Endothelial cell (in vitro differentiated cells): ENCODE results near the gene LRFN3. TPM values are rescaled to one million over a fixed set of nuclear protein-coding genes. Genes with fewer than 3 reads are reported as not detected.

Experiments
- DNase-seq: peaks from one replicate; pipeline ENCODE4 v3.0.0; 2021; ENCODE audit warnings: low spot score
- H3K27ac Mint-ChIP-seq: one replicate; pipeline ENCODE4 v1.8.0; 2021; ENCODE audit warnings: mixed read lengths, inconsistent platforms; ENCODE audit not compliant: unreplicated experiment
- H3K27me3 Mint-ChIP-seq: one replicate; pipeline ENCODE4 v1.8.0; 2021; ENCODE audit warnings: mild to moderate bottlenecking, moderate library complexity, mixed read lengths, inconsistent platforms; ENCODE audit not compliant: unreplicated experiment
- H3K36me3 Mint-ChIP-seq: one replicate; pipeline ENCODE4 v1.8.0; 2021; ENCODE audit warnings: mild to moderate bottlenecking, low read depth, mixed read lengths, inconsistent platforms; ENCODE audit not compliant: unreplicated experiment
- H3K4me1 Mint-ChIP-seq: one replicate; pipeline ENCODE4 v1.8.0; 2021; ENCODE audit warnings: mild to moderate bottlenecking, mixed read lengths, inconsistent platforms; ENCODE audit not compliant: unreplicated experiment
- H3K4me3 Mint-ChIP-seq: one replicate; pipeline ENCODE4 v1.8.0; 2021; ENCODE audit warnings: mild to moderate bottlenecking, mixed read lengths, inconsistent platforms; ENCODE audit not compliant: unreplicated experiment
- H3K9me3 Mint-ChIP-seq: one replicate; pipeline ENCODE4 v1.8.0; 2021; ENCODE audit warnings: mixed read lengths, inconsistent platforms; ENCODE audit not compliant: unreplicated experiment
- CTCF ChIP-seq: fragments of 200-600 bp; sonication (generic); IDR thresholded peaks from one replicate; pipeline ENCODE4 v1.5.0; 2021; ENCODE audit warnings: antibody characterized with exemption; ENCODE audit not compliant: unreplicated experiment
- total RNA-seq: library from RNA; stranded (reverse); fragmentation: NEBNext Ultra II Directional; extraction: Animal tissue kit (Norgen Biotek cat#: 25700); gene quantifications from one replicate; pipeline ENCODE4 v1.2.1, GENCODE V29; 2021; ENCODE audit not compliant: unreplicated experiment

LRFN3 gene
- total RNA-seq, 1 donor from 2014 or later, result 53.4 TPM

- Mint-ChIP-seq H3K27me3 (peaks cover 3% of the 10 kb centered on the region), H3K9me3 (no peaks in the 10 kb centered on the region), H3K4me1 (peaks cover 2% of the 10 kb centered on the region), H3K4me3 (no peak overlapping the region), H3K27ac (no peak overlapping the region), H3K36me3 (no peaks in the 10 kb centered on the region)
- TF ChIP-seq CTCF, result no peak
- no peak for DNase-seq
Observed at GRCh38 chr19:35911173-35911572, 25.0 kb upstream of the LRFN3 start.

GRCh38 chr19:35911790-35912189, 24.4 kb upstream of the LRFN3 start:
- Mint-ChIP-seq H3K27ac (no peak overlapping the region), H3K36me3 (no peaks in the 10 kb centered on the region), H3K4me1 (peaks cover 2% of the 10 kb centered on the region), H3K27me3 (peaks cover 3% of the 10 kb centered on the region), H3K9me3 (no peaks in the 10 kb centered on the region), H3K4me3 (no peak overlapping the region)
- TF ChIP-seq CTCF, result no peak
- no peak for DNase-seq

GRCh38 chr19:35913589-35913988, 22.6 kb upstream of the LRFN3 start:
- peaks cover 3% of the 10 kb centered on the region for H3K27me3 Mint-ChIP-seq
- peaks cover 2% of the 10 kb centered on the region for H3K4me1 Mint-ChIP-seq
- TF ChIP-seq CTCF, result no peak
- no peak for DNase-seq
- H3K9me3 Mint-ChIP-seq, result no peaks in the 10 kb centered on the region
- no peaks in the 10 kb centered on the region for H3K36me3 Mint-ChIP-seq
- no peak overlapping the region for H3K4me3 Mint-ChIP-seq
- H3K27ac Mint-ChIP-seq, result no peak overlapping the region

GRCh38 chr19:35915443-35915842, 20.7 kb upstream of the LRFN3 start:
- Mint-ChIP-seq H3K36me3 (no peaks in the 10 kb centered on the region), H3K27ac (no peak overlapping the region), H3K4me3 (no peak overlapping the region), H3K27me3 (no peaks in the 10 kb centered on the region), H3K9me3 (no peaks in the 10 kb centered on the region), H3K4me1 (no peaks in the 10 kb centered on the region)
- no peak for TF ChIP-seq CTCF
- no peak for DNase-seq

GRCh38 chr19:35919306-35919705, 16.9 kb upstream of the LRFN3 start:
- H3K4me1 Mint-ChIP-seq, result no peaks in the 10 kb centered on the region
- H3K4me3 Mint-ChIP-seq, result no peak overlapping the region
- no peak overlapping the region for H3K27ac Mint-ChIP-seq
- no peak for DNase-seq
- no peaks in the 10 kb centered on the region for H3K27me3 Mint-ChIP-seq
- no peak for TF ChIP-seq CTCF
- no peaks in the 10 kb centered on the region for H3K36me3 Mint-ChIP-seq
- no peaks in the 10 kb centered on the region for H3K9me3 Mint-ChIP-seq
